NCI-H146 (cell line): Measurements from ENCODE around the gene GLCE.
"Not testable (repeated sequence)": the region's sequence is repeated elsewhere in the genome, so short reads cannot be mapped to it uniquely, and the experiment has no call there.

Experiments used
- DNase-seq: peaks from one replicate; lab custom pipeline; 2025; lab: John Stamatoyannopoulos, UW

Gene GLCE

GRCh38 chr15:69275074-69275670 is 114.7 kb downstream of the GLCE start:
- DNase-seq, result no peak

- DNase-seq, result no peak
Measured at GRCh38 chr15:69275933-69276560, 115.6 kb downstream of the GLCE start.

- DNase-seq, result no peak
Measured at GRCh38 chr15:69277316-69277715, 116.9 kb downstream of the GLCE start.

- DNase-seq, result no peak
Measured at GRCh38 chr15:69279636-69280035, 119.2 kb downstream of the GLCE start.

GRCh38 chr15:69280783-69281182 is 120.3 kb downstream of the GLCE start:
- no peak for DNase-seq

- no peak for DNase-seq
Measured at GRCh38 chr15:69282104-69282743, 121.8 kb downstream of the GLCE start.

GRCh38 chr15:69285834-69286233 is 125.4 kb downstream of the GLCE start:
- DNase-seq, result no peak

- no peak for DNase-seq
Measured at GRCh38 chr15:69288011-69288410, 127.6 kb downstream of the GLCE start.

GRCh38 chr15:69288531-69289341 is 128.3 kb downstream of the GLCE start:
- no peak for DNase-seq

GRCh38 chr15:69289342-69290146 is 129.1 kb downstream of the GLCE start:
- DNase-seq, result peak; percentile 41

GRCh38 chr15:69290346-69291164 is 130.1 kb downstream of the GLCE start:
- no peak for DNase-seq

DNA sequence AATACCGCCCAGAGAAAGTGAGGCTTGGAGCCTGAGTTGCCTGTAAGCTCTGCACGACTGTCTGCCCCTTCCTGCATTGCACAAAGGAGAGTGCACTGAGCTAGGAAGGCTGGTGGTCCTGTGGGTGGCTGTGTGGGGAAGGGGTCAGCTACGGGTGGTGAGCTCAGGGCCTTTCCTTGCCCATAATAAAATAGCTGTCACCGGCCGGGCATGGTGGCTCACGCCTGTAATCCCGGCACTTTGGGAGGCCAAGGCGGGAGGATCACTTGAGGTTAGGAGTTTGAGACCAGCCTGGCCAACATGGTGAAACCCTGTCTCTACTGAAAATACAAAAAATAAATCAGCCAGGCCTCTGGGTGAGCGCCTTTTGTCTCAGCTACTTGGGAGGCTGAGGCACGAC is 131.2 kb downstream of the GLCE start:
- DNase-seq, result not testable (repeated sequence)

GRCh38 chr15:69292826-69293420 is 132.5 kb downstream of the GLCE start:
- no peak for DNase-seq

- no peak for DNase-seq
Measured at GRCh38 chr15:69293741-69294615, 133.5 kb downstream of the GLCE start.

DNA sequence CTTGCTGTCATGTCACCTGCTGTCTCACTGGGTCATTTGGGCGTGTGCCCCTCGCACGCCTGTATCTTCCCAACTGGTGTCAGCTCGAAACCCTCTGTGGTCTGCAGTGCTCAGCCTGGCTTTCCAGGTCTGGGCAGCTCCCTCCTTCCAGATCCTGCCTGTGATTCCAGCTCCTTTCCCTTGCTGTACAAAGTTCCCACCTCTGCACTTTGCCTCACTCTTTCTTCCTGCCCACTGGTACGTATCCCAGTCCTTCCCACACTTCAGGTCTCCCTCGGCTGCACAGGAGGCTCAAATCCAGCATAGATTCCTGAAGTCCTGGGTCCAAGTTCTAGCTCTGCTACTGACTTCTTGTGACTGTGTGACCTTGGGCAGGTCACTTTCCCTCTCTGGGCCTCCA is 136.2 kb downstream of the GLCE start:
- DNase-seq, result no peak

DNA sequence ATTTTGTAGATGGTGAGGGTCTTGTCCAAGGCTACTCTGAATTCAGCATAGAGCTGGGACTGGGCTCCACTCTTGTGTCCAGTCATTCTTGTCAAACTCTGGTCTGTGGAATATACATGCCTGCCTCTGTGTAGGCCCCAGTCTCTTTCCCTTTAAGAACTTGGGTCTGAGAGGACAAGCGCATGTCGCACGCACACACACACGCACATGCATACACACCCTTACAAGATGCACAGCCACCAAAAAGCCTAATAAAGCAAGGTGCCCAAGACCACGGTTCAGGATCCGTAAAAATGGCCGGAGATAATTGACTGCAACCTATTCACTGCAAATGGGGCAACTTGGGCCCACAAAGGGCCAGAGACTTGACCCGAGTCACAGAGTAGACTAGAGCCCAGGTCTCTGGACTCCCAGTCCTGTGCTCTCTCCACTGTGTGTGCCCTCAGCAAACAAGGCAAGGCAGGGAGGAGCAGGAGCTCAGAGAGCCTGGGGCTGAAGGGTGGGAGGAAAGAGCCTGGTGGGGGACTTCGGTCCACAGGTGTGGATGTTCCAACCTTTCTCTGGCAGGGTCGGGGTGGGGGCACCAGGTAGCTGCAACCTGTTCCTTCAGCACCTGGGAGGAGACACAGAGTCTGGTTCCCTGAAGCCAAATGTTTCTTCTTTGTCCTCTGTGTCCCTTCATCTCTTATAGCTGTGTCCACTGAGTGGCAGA is 137.4 kb downstream of the GLCE start:
- no peak for DNase-seq

GRCh38 chr15:69298354-69298696 is 137.9 kb downstream of the GLCE start:
- no peak for DNase-seq

DNA sequence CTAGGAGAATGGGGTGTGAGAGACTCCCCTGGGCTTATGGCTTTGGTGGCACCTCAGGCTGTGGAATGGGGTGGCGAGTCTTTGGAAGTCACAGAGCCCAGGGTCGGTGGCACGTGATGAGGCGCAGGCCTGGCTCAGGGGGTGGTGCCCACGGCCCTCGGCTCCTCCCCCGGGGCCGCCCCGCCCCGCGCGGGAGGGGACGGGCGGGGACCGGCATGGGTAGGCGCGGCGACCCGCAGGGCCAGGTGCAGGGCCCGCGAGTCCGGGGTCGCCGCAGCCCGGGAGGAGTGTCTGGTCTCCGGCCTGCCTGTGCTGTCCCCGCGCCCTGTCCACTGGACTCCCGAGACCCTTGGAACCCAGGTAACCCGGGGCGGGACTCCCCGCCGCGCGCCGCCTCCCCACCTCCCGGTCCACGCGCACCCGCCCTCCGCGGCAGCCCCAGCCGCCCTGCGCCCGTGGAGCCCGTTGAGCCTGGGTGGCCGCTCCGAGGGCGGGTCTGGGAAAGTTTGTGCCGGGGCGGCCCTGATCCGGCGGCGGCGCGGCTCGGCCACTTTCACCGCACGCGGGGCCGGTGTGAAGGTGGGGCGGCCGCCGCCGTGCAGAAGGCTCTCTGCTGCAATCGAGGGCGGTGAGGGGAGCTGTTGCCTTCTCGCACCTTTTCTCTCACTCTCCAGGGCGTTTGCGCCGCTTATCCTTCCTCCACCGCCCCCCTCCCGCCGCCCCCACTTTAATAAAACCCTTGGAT is 138.4 kb downstream of the GLCE start, which contains the start of gene PAQR5:
PAQR5 (plus strand) TSS at position 216 of the 745 bp plus-strand sequence. CDS start 61,169 bp downstream, outside the sequence.
- peak; percentile 50 for DNase-seq
